Parathyroid adenoma (tissue), 2 donors: ENCODE results near the gene RSPH9.

Source experiments
- H2AFZ ChIP-seq: fragments of 300-600 bp; sonication (generic); one replicate; pipeline ENCODE4 v1.7.0; 2017; ENCODE audit warnings: antibody characterized with exemption, mild to moderate bottlenecking
- H3K27ac ChIP-seq: fragments of 300-600 bp; sonication (generic); one replicate; pipeline ENCODE4 v1.7.0; 2017
- H3K27me3 ChIP-seq: fragments of 300-600 bp; sonication (generic); one replicate; pipeline ENCODE4 v1.7.0; 2017; ENCODE audit warnings: low read length; ENCODE audit not compliant: control insufficient read depth, insufficient read depth
- H3K36me3 ChIP-seq: fragments of 300-600 bp; sonication (generic); one replicate; pipeline ENCODE4 v1.7.0; 2017; ENCODE audit warnings: low read length; ENCODE audit not compliant: control insufficient read depth, insufficient read depth
- H3K4me1 ChIP-seq: fragments of 300-600 bp; sonication (generic); one replicate; pipeline ENCODE4 v1.7.0; 2017; ENCODE audit warnings: control low read depth
- H3K4me2 ChIP-seq: fragments of 300-600 bp; sonication (generic); one replicate; pipeline ENCODE4 v1.7.0; 2017; ENCODE audit warnings: low read length
- H3K4me3 ChIP-seq: fragments of 300-600 bp; sonication (generic); one replicate; pipeline ENCODE4 v1.7.0; 2017; ENCODE audit warnings: low read depth, low read length
- H3K79me2 ChIP-seq: fragments of 300-600 bp; sonication (generic); one replicate; pipeline ENCODE4 v1.7.0; 2017; ENCODE audit warnings: control low read depth
- H3K9ac ChIP-seq: fragments of 300-600 bp; sonication (generic); one replicate; pipeline ENCODE4 v1.7.0; 2017; ENCODE audit warnings: mild to moderate bottlenecking
- H3K9me3 ChIP-seq: fragments of 300-600 bp; sonication (generic); one replicate; pipeline ENCODE4 v1.7.0; 2017; ENCODE audit warnings: low read length; ENCODE audit not compliant: control insufficient read depth
- CTCF ChIP-seq: fragments of 300-600 bp; sonication (generic); IDR thresholded peaks from one replicate; pipeline ENCODE4 v1.7.0; 2017; ENCODE audit warnings: antibody characterized with exemption, mild to moderate bottlenecking
- donor health status: primary hyperparathyroidism.

RSPH9 gene

GRCh38 chr6:43608310-43608763, 36.5 kb upstream of the RSPH9 start:
- TF ChIP-seq CTCF: peak; percentile 81
- no peak overlapping the region for H3K4me2 ChIP-seq
- H3K9me3 ChIP-seq: no peaks in the 10 kb centered on the region
- no peak overlapping the region for H3K27ac ChIP-seq
- no peaks in the 10 kb centered on the region for H3K27me3 ChIP-seq
- H3K79me2 ChIP-seq: no peaks in the 10 kb centered on the region
- H3K4me1 ChIP-seq: peaks cover 2% of the 10 kb centered on the region
- H3K9ac ChIP-seq: no peak overlapping the region
- no peak overlapping the region for H2AFZ ChIP-seq
- H3K4me3 ChIP-seq: no peak overlapping the region
- no peaks in the 10 kb centered on the region for H3K36me3 ChIP-seq

GRCh38 chr6:43608807-43609206, 36.0 kb upstream of the RSPH9 start:
- H3K4me1 ChIP-seq: peaks cover 2% of the 10 kb centered on the region
- no peaks in the 10 kb centered on the region for H3K79me2 ChIP-seq
- no peak for TF ChIP-seq CTCF
- H3K4me3 ChIP-seq: no peak overlapping the region
- H3K27me3 ChIP-seq: no peaks in the 10 kb centered on the region
- no peak overlapping the region for H3K27ac ChIP-seq
- no peak overlapping the region for H2AFZ ChIP-seq
- no peak overlapping the region for H3K9ac ChIP-seq
- H3K4me2 ChIP-seq: no peak overlapping the region
- no peaks in the 10 kb centered on the region for H3K9me3 ChIP-seq
- no peaks in the 10 kb centered on the region for H3K36me3 ChIP-seq

DNA sequence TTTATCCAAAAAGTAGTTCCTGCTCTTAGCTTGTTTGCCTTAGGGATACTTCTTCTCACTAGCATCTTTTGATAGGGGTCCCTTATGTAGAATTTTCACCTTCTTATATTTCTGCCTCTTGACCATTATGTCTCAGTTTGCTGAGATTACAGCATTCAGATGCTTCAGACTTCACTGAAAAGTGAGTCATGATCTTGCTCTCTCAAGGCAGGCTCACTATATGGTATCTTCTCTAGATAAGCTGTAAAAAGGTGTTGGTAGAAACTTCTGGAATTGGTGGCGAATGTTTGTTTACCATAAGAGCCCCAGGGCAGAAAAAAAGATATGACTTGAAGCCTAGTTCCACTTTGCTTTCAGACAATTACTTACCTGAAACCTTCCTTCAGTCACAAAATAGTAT, 35.4 kb upstream of the RSPH9 start:
- Histone ChIP-seq H3K9me3 (no peaks in the 10 kb centered on the region), H3K4me2 (no peak overlapping the region), H3K36me3 (no peaks in the 10 kb centered on the region), H3K27me3 (no peaks in the 10 kb centered on the region), H3K4me3 (no peak overlapping the region), H3K9ac (no peak overlapping the region), H3K4me1 (peaks cover 2% of the 10 kb centered on the region), H3K79me2 (no peaks in the 10 kb centered on the region), H2AFZ (no peak overlapping the region), H3K27ac (no peak overlapping the region)
- no peak for TF ChIP-seq CTCF

DNA sequence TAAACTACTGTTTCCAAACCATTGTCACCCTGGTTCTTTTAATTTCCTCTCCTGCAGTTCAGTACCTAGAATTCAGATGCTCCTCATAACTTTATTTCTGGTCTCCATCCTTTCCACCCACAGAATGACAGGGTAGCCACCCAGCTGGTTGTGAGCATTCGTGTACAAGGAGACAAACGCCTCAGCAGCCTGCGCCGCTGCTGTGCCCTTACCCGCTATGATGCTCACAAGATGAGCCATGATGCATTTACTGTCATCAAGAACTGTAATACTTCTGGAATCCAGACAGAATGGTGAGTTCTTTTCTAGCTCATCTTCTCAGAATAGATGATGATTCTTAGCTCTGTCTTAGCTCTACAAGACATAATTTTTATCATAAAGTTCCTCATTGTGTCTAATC, 34.4 kb upstream of the RSPH9 start:
- H2AFZ ChIP-seq: no peak overlapping the region
- no peak overlapping the region for H3K4me2 ChIP-seq
- H3K4me1 ChIP-seq: peaks cover 2% of the 10 kb centered on the region
- no peak for TF ChIP-seq CTCF
- no peak overlapping the region for H3K27ac ChIP-seq
- H3K36me3 ChIP-seq: no peaks in the 10 kb centered on the region
- no peak overlapping the region for H3K4me3 ChIP-seq
- no peaks in the 10 kb centered on the region for H3K9me3 ChIP-seq
- no peak overlapping the region for H3K9ac ChIP-seq
- no peaks in the 10 kb centered on the region for H3K79me2 ChIP-seq
- H3K27me3 ChIP-seq: no peaks in the 10 kb centered on the region

DNA sequence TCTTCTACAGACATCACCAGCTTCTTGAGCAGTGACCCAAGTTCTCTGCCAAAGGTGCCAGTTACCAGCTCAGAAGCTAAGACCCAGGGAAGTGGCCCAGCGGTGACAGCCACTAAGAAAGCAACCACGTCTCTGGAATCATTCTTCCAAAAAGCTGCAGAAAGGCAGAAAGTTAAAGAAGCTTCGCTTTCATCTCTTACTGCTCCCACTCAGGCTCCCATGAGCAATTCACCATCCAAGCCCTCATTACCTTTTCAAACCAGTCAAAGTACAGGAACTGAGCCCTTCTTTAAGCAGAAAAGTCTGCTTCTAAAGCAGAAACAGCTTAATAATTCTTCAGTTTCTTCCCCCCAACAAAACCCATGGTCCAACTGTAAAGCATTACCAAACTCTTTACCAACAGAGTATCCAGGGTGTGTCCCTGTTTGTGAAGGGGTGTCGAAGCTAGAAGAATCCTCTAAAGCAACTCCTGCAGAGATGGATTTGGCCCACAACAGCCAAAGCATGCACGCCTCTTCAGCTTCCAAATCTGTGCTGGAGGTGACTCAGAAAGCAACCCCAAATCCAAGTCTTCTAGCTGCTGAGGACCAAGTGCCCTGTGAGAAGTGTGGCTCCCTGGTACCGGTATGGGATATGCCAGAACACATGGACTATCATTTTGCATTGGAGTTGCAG, 31.0 kb upstream of the RSPH9 start:
- no peak for TF ChIP-seq CTCF
- H3K79me2 ChIP-seq: no peaks in the 10 kb centered on the region
- no peaks in the 10 kb centered on the region for H3K36me3 ChIP-seq
- H3K27me3 ChIP-seq: no peaks in the 10 kb centered on the region
- no peak overlapping the region for H2AFZ ChIP-seq
- no peak overlapping the region for H3K4me3 ChIP-seq
- H3K27ac ChIP-seq: no peak overlapping the region
- no peak overlapping the region for H3K4me2 ChIP-seq
- no peaks in the 10 kb centered on the region for H3K4me1 ChIP-seq
- H3K9ac ChIP-seq: no peak overlapping the region
- no peaks in the 10 kb centered on the region for H3K9me3 ChIP-seq
